GM19238 (cell line): ENCODE data around the gene PPARA.
"Not testable (repeated sequence)": the region's sequence is repeated elsewhere in the genome, so short reads cannot be mapped to it uniquely, and the experiment has no call there.

Experiments used
- DNase-seq: peaks from one replicate; pipeline ENCODE4 v3.0.0; 2011; ENCODE audit warnings: low spot score; ENCODE audit not compliant: insufficient read length

The PPARA gene

GRCh38 chr22:46125816-46126765, 24.2 kb upstream of the PPARA start:
- DNase-seq: no peak

DNA sequence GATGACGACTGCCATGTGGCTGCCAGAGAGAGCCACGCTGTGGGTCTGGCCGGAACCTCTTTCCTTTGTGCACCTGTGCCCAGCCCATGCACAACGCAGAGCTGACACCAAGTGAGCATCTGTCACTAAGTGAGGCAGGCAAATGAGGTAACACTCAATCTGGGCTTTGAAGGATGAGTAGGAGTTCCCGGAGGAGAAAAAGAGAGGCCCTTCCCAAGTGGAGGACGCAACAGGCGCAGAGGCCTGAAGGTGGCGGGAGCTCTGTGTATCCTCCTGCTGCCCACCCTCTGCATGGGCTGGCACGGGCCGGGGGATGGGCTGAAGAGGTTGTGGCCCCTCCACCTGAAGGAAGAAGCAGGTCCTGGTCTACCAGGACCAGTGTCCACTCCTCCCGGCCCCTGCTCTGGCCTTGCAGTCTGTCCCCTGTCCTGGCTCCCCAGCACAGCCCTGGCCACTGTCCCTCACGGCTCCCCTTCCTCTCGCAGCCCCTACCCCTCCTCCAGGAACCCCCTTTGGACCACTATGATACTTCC, 23.4 kb upstream of the PPARA start:
- DNase-seq: no peak

DNA sequence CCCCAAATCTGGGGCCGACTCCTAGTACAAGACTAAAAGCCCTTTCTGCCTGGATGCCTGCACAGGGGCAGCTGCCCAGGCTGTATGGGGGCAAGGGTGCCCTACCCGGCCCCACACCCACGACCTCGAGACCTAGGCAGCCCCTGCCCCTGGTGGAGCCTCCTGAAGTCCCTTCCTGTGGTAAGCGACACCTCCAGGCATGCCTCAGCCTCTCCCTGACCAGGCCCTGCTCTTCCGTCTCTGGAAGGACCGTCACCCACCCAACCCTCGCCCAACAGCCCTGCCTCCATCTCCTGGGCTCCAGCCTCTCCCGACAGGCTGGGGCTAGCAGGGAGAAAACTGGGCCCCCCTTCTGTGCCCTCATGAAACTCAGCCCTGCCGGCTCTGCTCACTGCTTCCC, 22.8 kb upstream of the PPARA start:
- DNase-seq: no peak

GRCh38 chr22:46128606-46129005, 21.7 kb upstream of the PPARA start:
- DNase-seq: no peak

- peak; percentile 53 for DNase-seq
Observed at GRCh38 chr22:46129390-46130041, 20.8 kb upstream of the PPARA start.

GRCh38 chr22:46131151-46131587, 19.2 kb upstream of the PPARA start:
- DNase-seq: no peak

DNA sequence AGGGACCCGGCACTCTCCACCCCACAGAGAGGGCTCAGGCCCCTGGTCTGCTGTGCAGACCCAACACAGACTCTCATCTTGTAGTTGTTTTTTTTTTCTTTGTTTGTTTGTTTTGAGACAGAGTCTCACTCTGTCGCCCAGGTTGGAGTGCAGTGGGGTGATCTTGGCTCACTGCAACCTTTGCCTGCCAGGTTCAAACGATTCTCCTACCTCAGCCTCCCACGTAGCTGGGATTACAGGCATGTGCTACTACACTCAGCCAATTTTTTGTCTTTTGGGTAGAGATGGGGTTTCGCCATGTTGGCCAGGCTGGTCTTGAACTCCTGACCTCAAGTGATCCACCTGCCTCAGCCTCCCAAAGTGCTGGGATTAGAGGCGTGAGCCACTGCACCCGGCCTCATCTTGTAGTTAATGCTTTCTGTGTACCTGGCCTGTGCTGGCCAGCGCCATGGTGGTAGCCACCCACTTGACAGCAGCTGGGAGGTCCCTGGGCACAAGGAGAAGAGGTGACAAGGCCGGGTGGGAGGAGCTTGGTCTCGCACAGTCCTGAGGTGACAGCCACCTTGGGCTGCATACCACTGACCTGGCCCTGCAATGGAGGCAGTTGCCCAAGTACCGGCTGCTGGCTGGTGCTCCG, 18.0 kb upstream of the PPARA start:
- DNase-seq: not testable (repeated sequence)

DNA sequence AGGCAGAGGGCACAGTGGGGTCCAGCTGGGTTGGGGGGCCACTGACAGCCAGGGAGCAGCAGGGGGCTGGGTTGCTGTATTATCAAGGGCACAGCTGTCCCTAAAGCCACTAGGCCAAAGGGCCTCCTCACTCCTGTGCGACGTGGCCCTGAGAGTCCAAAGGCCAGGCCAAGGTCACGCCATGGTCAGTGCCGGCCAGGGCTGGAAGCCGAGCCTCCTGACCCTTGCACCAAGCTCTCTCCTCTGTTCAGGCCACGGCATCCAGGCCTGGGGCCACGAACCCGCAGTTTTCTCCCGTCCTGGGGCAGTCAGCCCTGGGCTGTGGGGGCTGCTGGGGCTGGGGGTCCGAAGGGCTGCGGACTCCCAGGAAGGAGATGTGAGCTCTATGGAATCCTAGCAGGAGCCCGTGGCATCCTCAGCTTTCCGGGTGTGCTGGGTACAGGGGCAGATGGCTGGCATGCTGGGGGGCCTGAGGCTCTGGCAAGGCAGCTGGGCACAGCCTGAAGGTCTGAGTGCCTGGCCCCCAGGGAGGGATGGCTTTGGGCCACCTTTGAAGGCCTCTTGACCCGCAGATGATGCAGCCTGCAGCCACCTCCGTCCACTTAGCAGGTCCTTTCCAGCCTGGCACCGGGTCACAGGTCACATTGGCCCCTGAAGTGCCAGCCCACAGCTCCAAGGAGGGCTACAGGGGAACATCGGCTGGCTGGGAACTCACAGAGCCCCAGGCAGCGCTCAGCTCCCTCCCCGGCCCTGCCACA, 17.3 kb upstream of the PPARA start:
- no peak for DNase-seq

- DNase-seq: no peak
Observed at GRCh38 chr22:46133588-46133855, 16.8 kb upstream of the PPARA start.

DNA sequence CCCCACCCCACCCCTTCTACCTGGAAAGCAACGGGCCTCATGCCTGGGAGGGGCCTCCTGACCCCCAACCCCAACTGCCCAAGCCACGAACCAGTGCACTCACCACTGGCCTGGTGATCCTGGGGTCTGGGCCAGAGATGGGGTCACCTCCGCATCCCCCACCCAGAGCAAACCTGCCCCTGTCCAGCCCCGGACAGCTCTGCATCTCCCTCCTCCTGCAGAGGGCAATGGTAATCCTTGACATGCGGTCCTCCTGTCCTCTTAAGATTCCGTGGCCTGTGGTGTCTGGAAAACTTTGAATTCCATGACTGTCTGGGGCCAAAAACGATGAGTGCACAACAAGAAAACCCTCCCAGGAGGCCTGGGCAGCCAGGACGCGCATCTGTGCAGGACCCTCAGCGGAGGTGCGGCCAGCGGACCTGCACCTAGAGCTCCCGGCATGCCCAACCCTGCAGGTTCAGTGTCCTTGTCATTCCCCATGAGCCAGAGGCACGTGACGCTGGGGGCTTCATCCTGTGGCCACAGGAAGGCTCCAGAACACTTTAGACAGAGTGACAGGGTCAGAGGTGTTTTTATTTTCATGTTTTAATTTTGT, 16.1 kb upstream of the PPARA start:
- no peak for DNase-seq

GRCh38 chr22:46135611-46136485, 14.5 kb upstream of the PPARA start:
- no peak for DNase-seq

DNA sequence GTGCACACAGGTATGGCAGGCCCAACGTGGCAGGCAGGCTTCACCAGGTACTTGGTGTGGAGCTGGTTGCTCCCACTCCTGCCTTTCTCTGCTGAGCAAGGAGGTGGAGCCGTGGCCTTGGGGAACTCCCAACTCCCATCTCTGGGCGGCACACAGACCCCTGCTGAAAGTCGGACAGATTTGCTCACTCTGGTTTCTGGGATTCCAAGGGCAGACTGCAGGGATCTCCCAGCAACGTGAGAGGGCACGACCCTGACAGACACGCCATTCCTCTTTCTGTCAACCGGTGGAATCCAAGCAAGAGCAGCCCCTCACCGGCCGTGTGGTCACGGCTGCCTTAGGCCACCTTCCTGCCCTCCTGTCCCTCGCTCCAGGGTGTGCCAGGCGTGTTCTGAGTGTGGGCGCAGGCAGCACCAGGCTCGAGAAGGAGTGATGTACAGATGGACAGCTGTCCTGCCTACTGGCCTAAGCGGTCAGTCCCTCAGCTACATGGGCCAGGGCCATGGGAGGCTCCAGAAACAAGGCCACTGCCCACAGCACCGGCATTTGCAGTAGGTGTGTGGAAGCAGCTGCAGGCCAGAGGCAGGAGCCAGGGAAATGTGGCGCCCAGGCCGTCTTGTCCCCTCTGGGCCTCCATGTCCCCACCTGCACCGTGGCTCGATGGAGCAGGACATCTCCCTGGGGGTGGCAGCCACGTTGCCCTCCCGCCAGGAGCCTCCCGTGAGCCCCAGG, 13.7 kb upstream of the PPARA start:
- no peak for DNase-seq

DNA sequence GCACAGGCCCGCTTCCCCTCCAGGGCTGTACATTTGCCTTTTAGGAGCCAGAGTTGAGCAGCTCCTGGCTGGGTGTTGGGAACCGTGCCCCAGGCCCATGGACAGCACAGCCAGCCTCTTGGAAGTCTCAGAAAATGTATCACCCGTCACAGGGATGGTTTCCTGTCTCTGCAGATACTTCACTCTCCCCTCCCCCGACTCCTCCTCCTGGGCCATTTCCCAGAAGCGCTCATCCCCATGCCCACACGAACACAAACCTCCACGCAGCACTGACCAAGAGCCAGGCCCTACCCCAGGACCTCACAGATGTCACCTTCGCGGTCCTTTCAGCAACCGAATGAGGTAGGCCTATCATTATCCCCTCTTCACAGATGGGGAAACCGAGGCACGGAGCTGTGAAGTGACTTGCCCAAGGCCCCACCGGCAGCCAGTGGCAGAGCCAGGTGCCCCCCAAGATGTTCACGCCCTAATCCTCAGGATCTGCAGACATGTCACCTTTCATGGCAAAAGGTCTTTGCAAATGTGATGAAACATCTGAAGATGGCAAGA, 13.0 kb upstream of the PPARA start:
- no peak for DNase-seq

GRCh38 chr22:46138058-46138797, 12.1 kb upstream of the PPARA start:
- DNase-seq: no peak

DNA sequence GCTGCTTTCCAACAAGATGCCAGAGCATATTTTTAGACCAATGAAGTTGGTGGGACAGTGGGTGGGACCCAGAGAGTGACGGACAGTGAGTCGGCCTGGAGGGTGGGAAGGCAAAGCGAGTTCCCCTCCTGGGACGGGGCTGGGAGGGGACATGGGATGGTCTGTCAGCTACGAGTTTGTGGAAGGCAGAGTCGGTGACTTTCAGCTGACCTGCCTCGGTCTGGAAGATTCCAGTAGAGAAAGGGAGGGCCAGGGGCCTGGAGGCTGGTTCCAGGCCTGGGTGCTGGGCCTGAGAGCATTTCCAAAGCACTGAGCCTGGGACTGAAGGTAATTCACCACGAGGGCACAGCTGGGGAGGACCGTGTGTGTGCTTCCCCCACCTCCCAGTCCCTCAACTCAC, 10.9 kb upstream of the PPARA start:
- DNase-seq: not testable (repeated sequence)

DNA sequence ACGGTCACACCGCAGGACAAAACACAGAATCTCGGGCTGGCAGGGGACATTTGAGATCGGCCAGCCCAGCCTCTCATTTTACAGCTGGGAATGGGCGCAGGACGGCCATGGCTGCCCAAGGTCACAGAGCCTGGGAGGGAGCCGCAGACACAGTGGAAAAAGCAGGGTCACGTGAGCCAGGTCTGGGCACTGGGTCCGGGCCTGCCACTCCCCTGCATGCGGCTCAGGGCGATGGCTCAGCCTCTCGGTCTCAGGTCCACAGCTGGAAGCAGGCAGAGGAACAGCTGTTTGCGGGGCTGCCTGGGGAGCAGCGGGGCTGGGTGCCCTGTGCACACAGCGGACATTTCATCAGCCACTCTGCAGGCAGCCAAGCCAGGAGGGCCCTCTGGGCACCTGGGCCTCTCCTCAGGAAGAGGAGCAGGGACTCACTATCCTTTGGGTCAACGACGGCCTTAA, 10.4 kb upstream of the PPARA start:
- no peak for DNase-seq

GRCh38 chr22:46140989-46141928, 9.1 kb upstream of the PPARA start:
- peak; percentile 67 for DNase-seq
